GM04503 (cell line): ENCODE results near the gene COBLL1.

Experiments
- DNase-seq: peaks from one replicate; pipeline ENCODE4 v3.0.0-alpha.2; 2012; ENCODE audit warnings: low read depth

Gene COBLL1

GRCh38 chr2:164755952-164756351 lies 85.7 kb downstream of the COBLL1 start:
- DNase-seq, result no peak

GRCh38 chr2:164754157-164755093 lies 87.2 kb downstream of the COBLL1 start:
- no peak for DNase-seq

GRCh38 chr2:164752956-164753355 lies 88.7 kb downstream of the COBLL1 start:
- DNase-seq, result no peak

GRCh38 chr2:164747783-164748433 lies 93.7 kb downstream of the COBLL1 start:
- DNase-seq, result no peak

GRCh38 chr2:164747140-164747539 lies 94.5 kb downstream of the COBLL1 start:
- no peak for DNase-seq

- no peak for DNase-seq
Observed at GRCh38 chr2:164746713-164747112, 94.9 kb downstream of the COBLL1 start.

GRCh38 chr2:164745012-164745797 lies 96.4 kb downstream of the COBLL1 start:
- no peak for DNase-seq

- no peak for DNase-seq
Observed at GRCh38 chr2:164742738-164743317, 98.8 kb downstream of the COBLL1 start.

- DNase-seq, result peak; percentile 26
Observed at GRCh38 chr2:164739966-164740365, 101.7 kb downstream of the COBLL1 start.

- no peak for DNase-seq
Observed at GRCh38 chr2:164737612-164738081, 104.0 kb downstream of the COBLL1 start.

- no peak for DNase-seq
Observed at GRCh38 chr2:164735309-164735919, 106.2 kb downstream of the COBLL1 start.

- no peak for DNase-seq
Observed at GRCh38 chr2:164734196-164734595, 107.4 kb downstream of the COBLL1 start.

- DNase-seq, result no peak
Observed at GRCh38 chr2:164725542-164725941, 116.1 kb downstream of the COBLL1 start.

GRCh38 chr2:164722616-164723338 lies 118.8 kb downstream of the COBLL1 start:
- DNase-seq, result no peak

GRCh38 chr2:164721430-164721829 lies 120.2 kb downstream of the COBLL1 start:
- no peak for DNase-seq

GRCh38 chr2:164719996-164720941 lies 121.4 kb downstream of the COBLL1 start:
- DNase-seq, result no peak

GRCh38 chr2:164717000-164717803 lies 124.4 kb downstream of the COBLL1 start:
- no peak for DNase-seq

GRCh38 chr2:164714471-164714870 lies 127.2 kb downstream of the COBLL1 start:
- no peak for DNase-seq

GRCh38 chr2:164711766-164712138 lies 129.9 kb downstream of the COBLL1 start:
- DNase-seq, result no peak
